ENCODE measurements around the gene SPTBN1. TPM values are rescaled to one million over a fixed set of nuclear protein-coding genes. Genes with fewer than 3 reads are reported as not detected.

Gene SPTBN1
- total RNA-seq, 4 donors from 2014 or later = 171 to 293 (median 247) TPM

GRCh38 chr2:54635554-54636152 is 179.5 kb downstream of the SPTBN1 start:
- peaks cover 0 to 7% (median 5%) of the 10 kb centered on the region in 4 donors for H3K4me1 ChIP-seq
- H3K27ac ChIP-seq = peak overlapping the region; percentile 35 to 71 (median 58)
- no peaks in the 10 kb centered on the region for H3K9me3 ChIP-seq
- no peaks in the 10 kb centered on the region for H3K27me3 ChIP-seq
- H3K4me3 ChIP-seq = no peak overlapping the region
- no peak for TF ChIP-seq CTCF (IDR thresholded peaks at IDR 0.05)
- TF ChIP-seq POLR2A (IDR thresholded peaks at IDR 0.05) = no peak
- no peak for DNase-seq
- peaks cover 0 to 73% (median 0%) of the 10 kb centered on the region in 3 donors for H3K36me3 ChIP-seq

GRCh38 chr2:54636415-54637139 is 180.4 kb downstream of the SPTBN1 start:
- no peaks in the 10 kb centered on the region for H3K9me3 ChIP-seq
- H3K27me3 ChIP-seq = no peaks in the 10 kb centered on the region
- peaks cover 0 to 73% (median 0%) of the 10 kb centered on the region in 3 donors for H3K36me3 ChIP-seq
- TF ChIP-seq POLR2A (IDR thresholded peaks at IDR 0.05) (no peak), CTCF (IDR thresholded peaks at IDR 0.05) (no peak)
- no peak for DNase-seq
- no peak overlapping the region for H3K4me3 ChIP-seq
- H3K27ac ChIP-seq = no peak overlapping the region
- H3K4me1 ChIP-seq = peaks cover 0 to 7% (median 5%) of the 10 kb centered on the region in 4 donors

GRCh38 chr2:54638103-54638502 is 182.0 kb downstream of the SPTBN1 start:
- TF ChIP-seq POLR2A (IDR thresholded peaks at IDR 0.05) (no peak), CTCF (IDR thresholded peaks at IDR 0.05) (no peak)
- peaks cover 0 to 70% (median 0%) of the 10 kb centered on the region in 3 donors for H3K36me3 ChIP-seq

GRCh38 chr2:54638774-54639187 is 182.7 kb downstream of the SPTBN1 start:
- Histone ChIP-seq H3K4me3 (no peak overlapping the region), H3K9me3 (no peaks in the 10 kb centered on the region), H3K27ac (no peak overlapping the region), H3K4me1 (peaks cover 0 to 7% (median 5%) of the 10 kb centered on the region in 4 donors), H3K27me3 (no peaks in the 10 kb centered on the region), H3K36me3 (peaks cover 0 to 71% (median 0%) of the 10 kb centered on the region in 3 donors)
- no peak for DNase-seq
- TF ChIP-seq POLR2A (IDR thresholded peaks at IDR 0.05) (no peak), CTCF (IDR thresholded peaks at IDR 0.05) (no peak)

More at GRCh38 chr2:54638103-54638502, 182.0 kb downstream of the SPTBN1 start:
- no peak overlapping the region for H3K4me3 ChIP-seq
- H3K9me3 ChIP-seq = no peaks in the 10 kb centered on the region
- no peak for DNase-seq
- H3K4me1 ChIP-seq = peaks cover 0 to 7% (median 5%) of the 10 kb centered on the region in 4 donors
- no peaks in the 10 kb centered on the region for H3K27me3 ChIP-seq
- no peak overlapping the region for H3K27ac ChIP-seq

GRCh38 chr2:54639609-54640008 is 183.5 kb downstream of the SPTBN1 start:
- Histone ChIP-seq H3K27ac (no peak overlapping the region), H3K9me3 (no peaks in the 10 kb centered on the region), H3K36me3 (peaks cover 0 to 79% (median 4%) of the 10 kb centered on the region in 3 donors), H3K4me3 (no peak overlapping the region), H3K4me1 (peaks cover 0 to 6% (median 3%) of the 10 kb centered on the region in 4 donors), H3K27me3 (no peaks in the 10 kb centered on the region)
- no peak for DNase-seq
- TF ChIP-seq POLR2A (IDR thresholded peaks at IDR 0.05) (no peak), CTCF (IDR thresholded peaks at IDR 0.05) (no peak)
